ENCODE results near the gene PRSS16.
"Not testable (repeated sequence)": the region's sequence is repeated elsewhere in the genome, so short reads cannot be mapped to it uniquely, and the experiment has no call there.

Gene PRSS16

GRCh38 chr6:27242589-27243265 lies 4.8 kb upstream of the PRSS16 start:
- no peak for DNase-seq (ENCODE audit: low spot score)

- DNase-seq (ENCODE audit: low spot score): no peak
Measured at GRCh38 chr6:27248783-27249182, 1.3 kb downstream of the PRSS16 start.

- no peak for DNase-seq (ENCODE audit: low spot score)
Measured at GRCh38 chr6:27250277-27251111, 3.0 kb downstream of the PRSS16 start.

GRCh38 chr6:27251112-27251605 lies 3.7 kb downstream of the PRSS16 start:
- no peak for DNase-seq (ENCODE audit: low spot score)

- no peak for DNase-seq (ENCODE audit: low spot score)
Measured at GRCh38 chr6:27251606-27252251, 4.2 kb downstream of the PRSS16 start.

GRCh38 chr6:27254566-27254965 lies 7.1 kb downstream of the PRSS16 start:
- DNase-seq (ENCODE audit: low spot score): no peak

GRCh38 chr6:27255866-27256265 lies 8.4 kb downstream of the PRSS16 start:
- no peak for DNase-seq (ENCODE audit: low spot score)

- DNase-seq (ENCODE audit: low spot score): no peak
Measured at GRCh38 chr6:27260369-27260768, 12.9 kb downstream of the PRSS16 start.

GRCh38 chr6:27260836-27261375 lies 13.4 kb downstream of the PRSS16 start:
- DNase-seq (ENCODE audit: low spot score): no peak

- DNase-seq (ENCODE audit: low spot score): no peak
Measured at GRCh38 chr6:27263886-27264285, 16.4 kb downstream of the PRSS16 start.

GRCh38 chr6:27267003-27267402 lies 19.5 kb downstream of the PRSS16 start:
- not testable (repeated sequence) for DNase-seq (ENCODE audit: low spot score)

- no peak for DNase-seq (ENCODE audit: low spot score)
Measured at GRCh38 chr6:27267857-27268434, 20.4 kb downstream of the PRSS16 start.

- DNase-seq (ENCODE audit: low spot score): no peak
Measured at GRCh38 chr6:27268803-27269202, 21.3 kb downstream of the PRSS16 start.

- no peak for DNase-seq (ENCODE audit: low spot score)
Measured at GRCh38 chr6:27273783-27274182, 26.3 kb downstream of the PRSS16 start.

- no peak for DNase-seq (ENCODE audit: low spot score)
Measured at GRCh38 chr6:27275025-27275956, 27.8 kb downstream of the PRSS16 start.

- no peak for DNase-seq (ENCODE audit: low spot score)
Measured at GRCh38 chr6:27279513-27280063, 32.1 kb downstream of the PRSS16 start.

GRCh38 chr6:27280064-27280539 lies 32.6 kb downstream of the PRSS16 start:
- DNase-seq (ENCODE audit: low spot score): peak; percentile 17

GRCh38 chr6:27280540-27281000 lies 33.1 kb downstream of the PRSS16 start:
- DNase-seq (ENCODE audit: low spot score): no peak

- DNase-seq (ENCODE audit: low spot score): no peak
Measured at GRCh38 chr6:27281105-27281539, 33.6 kb downstream of the PRSS16 start.

GRCh38 chr6:27281569-27281968 lies 34.1 kb downstream of the PRSS16 start:
- DNase-seq (ENCODE audit: low spot score): no peak
